Aorta (tissue), 5 donors: ENCODE measurements around the gene BCOR. TPM values are rescaled to one million over a fixed set of nuclear protein-coding genes. Genes with fewer than 3 reads are reported as not detected.
A peak's percentile ranks its signal among the peaks of the same experiment; 100 is the strongest.

Source experiments
- ATAC-seq: fragments of 200-7000 bp; cut with Tn5 transposase; one replicate; pipeline ENCODE4 v1.9.1; 2022; ENCODE audit warnings: moderate library complexity; ENCODE audit not compliant: low FRiP score
- DNase-seq, 2 donors: peaks; one replicate each; pipeline ENCODE4 v3.0.0-alpha.2; 2020
- H3K27ac ChIP-seq, 2 donors: one replicate each; pipeline ENCODE4 v1.5.1; 2013; ENCODE audit warnings: low read length in 2 of 2, mild to moderate bottlenecking in 2 of 2, moderate library complexity in 2 of 2, control low read depth in 1 of 2, inconsistent platforms in 1 of 2, low read depth in 1 of 2
- H3K27me3 ChIP-seq, 2 donors: one replicate each; pipeline ENCODE4 v1.6.1; 2013; ENCODE audit warnings: control low read depth in 1 of 2, low read length in 1 of 2, mild to moderate bottlenecking in 1 of 2, moderate library complexity in 1 of 2; ENCODE audit not compliant: insufficient read depth in 2 of 2, control insufficient read depth in 1 of 2
- H3K36me3 ChIP-seq, 2 donors: one replicate each; pipeline ENCODE4 v1.6.1; 2013; ENCODE audit warnings: control low read depth in 1 of 2, low read length in 1 of 2, mild to moderate bottlenecking in 1 of 2; ENCODE audit not compliant: insufficient read depth in 2 of 2, control insufficient read depth in 1 of 2
- H3K4me1 ChIP-seq, 2 donors: one replicate each; pipeline ENCODE4 v1.6.1; 2013; ENCODE audit warnings: low read length in 2 of 2, control low read depth in 1 of 2, mild to moderate bottlenecking in 1 of 2, moderate library complexity in 1 of 2; ENCODE audit not compliant: insufficient read depth in 2 of 2, control insufficient read depth in 1 of 2
- H3K4me3 ChIP-seq, 2 donors: one replicate each; pipeline ENCODE4 v1.5.1; 2013; ENCODE audit warnings: low read length in 2 of 2, control low read depth in 1 of 2, mild to moderate bottlenecking in 1 of 2
- H3K9me3 ChIP-seq: one replicate; pipeline ENCODE4 v1.6.1; 2013; ENCODE audit warnings: mild to moderate bottlenecking, low read length; ENCODE audit not compliant: control insufficient read depth
- WGBS, 2 donors: extraction: QIAGEN DNeasy Blood & Tissue Kit; methylation state at CpG; one replicate each; pipeline ENCODE4 v1.1.7; 2013; 5-methylcytosine and 5-hydroxymethylcytosine counted together
- intact Hi-C, 2 donors: fragments of 100-400 bp; cut with DNase I; formaldehyde crosslinking; loops; one replicate each; pipeline versions ENCODE4 v1.14.2 to v1.15.0; 2022
- polyA plus RNA-seq, 2 donors: library from polyadenylated mRNA; stranded (reverse); fragments of 200-250 nt; gene quantifications; one replicate each; pipeline ENCODE4 v1.2.3, GENCODE V29; 2013
- total RNA-seq, 2 donors: library from RNA; stranded (reverse); fragmentation: NEBNext Ultra II Directional; extraction: Animal tissue kit (Norgen Biotek cat#: 25700); gene quantifications; one replicate each; pipeline ENCODE4 v1.2.1, GENCODE V29; 2021
- donor health status: healthy with polysubstance abuse.
- donor health status: Bipolar disorder and iron deficiency.
- donor health status: DM: no; HTN: no; CAD: no.
- donor health status: DM: no; HTN: no; CAD: no.
- donor health status: DM: yes; HTN: yes; CAD: no.

BCOR gene
- total and polyA plus RNA-seq, 4 donors, result 8.3 to 46.7 (median 17.4) TPM

GRCh38 chrX:40066700-40067099, 31.1 kb downstream of the BCOR start:
- ATAC-seq, result no peak
- Histone ChIP-seq H3K27me3 (no peaks in the 10 kb centered on the region), H3K9me3 (no peaks in the 10 kb centered on the region), H3K4me3 (no peak overlapping the region), H3K4me1 (no peaks in the 10 kb centered on the region), H3K27ac (no peak overlapping the region), H3K36me3 (peaks cover 0 to 10% of the 10 kb centered on the region in 2 donors)
- intact Hi-C loops, result no loop called here
- 64 to 65% methylated on average over 3 of the region's 3 CpGs for WGBS, 2 donors
- DNase-seq, result no peak

- Histone ChIP-seq H3K9me3 (no peaks in the 10 kb centered on the region), H3K4me3 (no peak overlapping the region), H3K36me3 (peaks cover 0 to 10% of the 10 kb centered on the region in 2 donors), H3K27ac (no peak overlapping the region), H3K27me3 (no peaks in the 10 kb centered on the region), H3K4me1 (no peaks in the 10 kb centered on the region)
- intact Hi-C loops, result no loop called here
- 89% methylated on average over 16 of the region's 16 CpGs for WGBS, 2 donors
- DNase-seq (peak in 1 of 2 donors; percentile 45), ATAC-seq (no peak)
Measured at GRCh38 chrX:40065296-40066046, 32.3 kb downstream of the BCOR start.

- no peaks in the 10 kb centered on the region for H3K4me1 ChIP-seq
- peaks cover 0 to 8% of the 10 kb centered on the region in 2 donors for H3K36me3 ChIP-seq
- H3K27me3 ChIP-seq, result no peaks in the 10 kb centered on the region
- intact Hi-C loops, result no loop called here
- no peak for ATAC-seq
- no peaks in the 10 kb centered on the region for H3K9me3 ChIP-seq
- H3K27ac ChIP-seq, result no peak overlapping the region
- peak in 1 of 2 donors; percentile 71 for DNase-seq
- no peak overlapping the region for H3K4me3 ChIP-seq
- 73 to 82% methylated on average over 25 of the region's 25 CpGs for WGBS, 2 donors
Measured at GRCh38 chrX:40064055-40064597, 33.6 kb downstream of the BCOR start.

GRCh38 chrX:40063555-40063954, 34.2 kb downstream of the BCOR start:
- peaks cover 0 to 8% of the 10 kb centered on the region in 2 donors for H3K36me3 ChIP-seq
- H3K9me3 ChIP-seq, result no peaks in the 10 kb centered on the region
- 65 to 80% methylated on average over 7 of the region's 7 CpGs for WGBS, 2 donors
- intact Hi-C loops, result no loop called here
- no peak overlapping the region for H3K27ac ChIP-seq
- ATAC-seq (no peak), DNase-seq (peak in 1 of 2 donors; percentile 31)
- H3K4me1 ChIP-seq, result no peaks in the 10 kb centered on the region
- no peak overlapping the region for H3K4me3 ChIP-seq
- no peaks in the 10 kb centered on the region for H3K27me3 ChIP-seq

GRCh38 chrX:40062525-40063155, 35.1 kb downstream of the BCOR start:
- Histone ChIP-seq H3K36me3 (peaks cover 0 to 8% of the 10 kb centered on the region in 2 donors), H3K4me1 (no peaks in the 10 kb centered on the region), H3K9me3 (no peaks in the 10 kb centered on the region), H3K27me3 (no peaks in the 10 kb centered on the region), H3K4me3 (no peak overlapping the region), H3K27ac (no peak overlapping the region)
- peak in 1 of 2 donors; percentile 46 for DNase-seq
- WGBS, 2 donors, result 60 to 67% methylated on average over 24 of the region's 24 CpGs
- intact Hi-C loops, result no loop called here
- ATAC-seq, result no peak

- H3K27ac ChIP-seq, result no peak overlapping the region
- DNase-seq, result peak in 1 of 2 donors; percentile 73
Measured at GRCh38 chrX:40061871-40062524, 35.8 kb downstream of the BCOR start.

GRCh38 chrX:40061005-40061404, 36.8 kb downstream of the BCOR start:
- peak in 1 of 2 donors; percentile 39 for DNase-seq
- Histone ChIP-seq H3K27me3 (no peaks in the 10 kb centered on the region), H3K36me3 (peaks cover 0 to 11% of the 10 kb centered on the region in 2 donors), H3K4me3 (no peak overlapping the region), H3K4me1 (no peaks in the 10 kb centered on the region), H3K9me3 (no peaks in the 10 kb centered on the region), H3K27ac (no peak overlapping the region)
- WGBS, 2 donors, result 72 to 75% methylated on average over 10 of the region's 10 CpGs
- intact Hi-C loops, result no loop called here
- no peak for ATAC-seq

More at GRCh38 chrX:40061871-40062524, 35.8 kb downstream of the BCOR start:
- peaks cover 0 to 8% of the 10 kb centered on the region in 2 donors for H3K36me3 ChIP-seq
- WGBS, 2 donors, result 63 to 82% methylated on average over 30 of the region's 30 CpGs
- no peak overlapping the region for H3K4me3 ChIP-seq
- H3K27me3 ChIP-seq, result no peaks in the 10 kb centered on the region
- intact Hi-C loops, result no loop called here
- no peaks in the 10 kb centered on the region for H3K4me1 ChIP-seq
- no peaks in the 10 kb centered on the region for H3K9me3 ChIP-seq
- no peak for ATAC-seq

- no peak for ATAC-seq
- Histone ChIP-seq H3K36me3 (peaks cover 1 to 11% of the 10 kb centered on the region in 2 donors), H3K4me3 (no peak overlapping the region), H3K9me3 (no peaks in the 10 kb centered on the region), H3K27ac (no peak overlapping the region), H3K4me1 (no peaks in the 10 kb centered on the region), H3K27me3 (no peaks in the 10 kb centered on the region)
- WGBS, 2 donors, result 90 to 94% methylated on average over 7 of the region's 7 CpGs
- intact Hi-C loops, result no loop called here
- peak in 1 of 2 donors; percentile 41 for DNase-seq
Measured at GRCh38 chrX:40060356-40060845, 37.4 kb downstream of the BCOR start.
